ENCODE measurements around the gene RAB33B. TPM values are rescaled to one million over a fixed set of nuclear protein-coding genes. Genes with fewer than 3 reads are reported as not detected.

RAB33B gene
- total and polyA plus RNA-seq, 9 of the 15 experiments (the other 6 are each of a cell fraction or from before 2014, with no cell fraction given): 1.7 to 3.7 (median 3.0) TPM

DNA sequence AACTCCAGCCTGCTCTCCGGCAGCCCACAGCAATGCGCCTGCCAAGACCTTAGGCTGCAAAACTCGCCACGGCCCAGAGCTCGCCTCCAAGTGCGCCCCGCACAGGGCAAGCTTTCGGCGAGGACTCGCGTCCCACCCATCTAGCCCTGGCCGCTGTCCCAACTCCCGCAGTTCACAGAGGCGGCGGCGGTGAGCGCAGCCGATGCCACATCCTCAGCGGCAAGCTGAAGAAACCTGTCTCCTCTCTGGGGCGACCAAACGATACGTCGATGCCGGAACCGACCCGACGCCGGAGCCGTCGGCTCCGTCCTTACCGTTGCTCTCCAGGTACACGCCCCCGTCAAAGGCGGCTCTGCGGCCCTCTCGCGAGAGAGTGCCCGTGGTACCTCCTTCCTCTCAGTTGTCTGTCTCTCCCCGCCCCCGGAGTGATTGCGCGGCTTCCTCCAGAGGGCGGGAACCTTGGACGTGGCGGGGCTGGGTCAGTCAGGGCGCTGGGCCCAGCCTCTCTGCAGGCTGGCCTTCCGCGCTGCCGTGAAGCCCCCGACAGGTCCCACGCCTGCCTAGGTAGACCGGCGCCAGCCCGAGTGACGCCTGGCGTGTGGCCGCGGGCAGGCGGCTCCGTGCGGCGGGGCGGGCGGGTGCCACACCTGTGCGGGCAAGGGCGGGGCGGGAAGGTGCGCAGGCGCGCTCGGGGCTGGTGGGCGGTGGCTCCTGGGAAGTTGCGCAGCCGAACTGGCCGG is 380 bp upstream of the RAB33B start (continued):
- TF ChIP-seq, protein P1, sequence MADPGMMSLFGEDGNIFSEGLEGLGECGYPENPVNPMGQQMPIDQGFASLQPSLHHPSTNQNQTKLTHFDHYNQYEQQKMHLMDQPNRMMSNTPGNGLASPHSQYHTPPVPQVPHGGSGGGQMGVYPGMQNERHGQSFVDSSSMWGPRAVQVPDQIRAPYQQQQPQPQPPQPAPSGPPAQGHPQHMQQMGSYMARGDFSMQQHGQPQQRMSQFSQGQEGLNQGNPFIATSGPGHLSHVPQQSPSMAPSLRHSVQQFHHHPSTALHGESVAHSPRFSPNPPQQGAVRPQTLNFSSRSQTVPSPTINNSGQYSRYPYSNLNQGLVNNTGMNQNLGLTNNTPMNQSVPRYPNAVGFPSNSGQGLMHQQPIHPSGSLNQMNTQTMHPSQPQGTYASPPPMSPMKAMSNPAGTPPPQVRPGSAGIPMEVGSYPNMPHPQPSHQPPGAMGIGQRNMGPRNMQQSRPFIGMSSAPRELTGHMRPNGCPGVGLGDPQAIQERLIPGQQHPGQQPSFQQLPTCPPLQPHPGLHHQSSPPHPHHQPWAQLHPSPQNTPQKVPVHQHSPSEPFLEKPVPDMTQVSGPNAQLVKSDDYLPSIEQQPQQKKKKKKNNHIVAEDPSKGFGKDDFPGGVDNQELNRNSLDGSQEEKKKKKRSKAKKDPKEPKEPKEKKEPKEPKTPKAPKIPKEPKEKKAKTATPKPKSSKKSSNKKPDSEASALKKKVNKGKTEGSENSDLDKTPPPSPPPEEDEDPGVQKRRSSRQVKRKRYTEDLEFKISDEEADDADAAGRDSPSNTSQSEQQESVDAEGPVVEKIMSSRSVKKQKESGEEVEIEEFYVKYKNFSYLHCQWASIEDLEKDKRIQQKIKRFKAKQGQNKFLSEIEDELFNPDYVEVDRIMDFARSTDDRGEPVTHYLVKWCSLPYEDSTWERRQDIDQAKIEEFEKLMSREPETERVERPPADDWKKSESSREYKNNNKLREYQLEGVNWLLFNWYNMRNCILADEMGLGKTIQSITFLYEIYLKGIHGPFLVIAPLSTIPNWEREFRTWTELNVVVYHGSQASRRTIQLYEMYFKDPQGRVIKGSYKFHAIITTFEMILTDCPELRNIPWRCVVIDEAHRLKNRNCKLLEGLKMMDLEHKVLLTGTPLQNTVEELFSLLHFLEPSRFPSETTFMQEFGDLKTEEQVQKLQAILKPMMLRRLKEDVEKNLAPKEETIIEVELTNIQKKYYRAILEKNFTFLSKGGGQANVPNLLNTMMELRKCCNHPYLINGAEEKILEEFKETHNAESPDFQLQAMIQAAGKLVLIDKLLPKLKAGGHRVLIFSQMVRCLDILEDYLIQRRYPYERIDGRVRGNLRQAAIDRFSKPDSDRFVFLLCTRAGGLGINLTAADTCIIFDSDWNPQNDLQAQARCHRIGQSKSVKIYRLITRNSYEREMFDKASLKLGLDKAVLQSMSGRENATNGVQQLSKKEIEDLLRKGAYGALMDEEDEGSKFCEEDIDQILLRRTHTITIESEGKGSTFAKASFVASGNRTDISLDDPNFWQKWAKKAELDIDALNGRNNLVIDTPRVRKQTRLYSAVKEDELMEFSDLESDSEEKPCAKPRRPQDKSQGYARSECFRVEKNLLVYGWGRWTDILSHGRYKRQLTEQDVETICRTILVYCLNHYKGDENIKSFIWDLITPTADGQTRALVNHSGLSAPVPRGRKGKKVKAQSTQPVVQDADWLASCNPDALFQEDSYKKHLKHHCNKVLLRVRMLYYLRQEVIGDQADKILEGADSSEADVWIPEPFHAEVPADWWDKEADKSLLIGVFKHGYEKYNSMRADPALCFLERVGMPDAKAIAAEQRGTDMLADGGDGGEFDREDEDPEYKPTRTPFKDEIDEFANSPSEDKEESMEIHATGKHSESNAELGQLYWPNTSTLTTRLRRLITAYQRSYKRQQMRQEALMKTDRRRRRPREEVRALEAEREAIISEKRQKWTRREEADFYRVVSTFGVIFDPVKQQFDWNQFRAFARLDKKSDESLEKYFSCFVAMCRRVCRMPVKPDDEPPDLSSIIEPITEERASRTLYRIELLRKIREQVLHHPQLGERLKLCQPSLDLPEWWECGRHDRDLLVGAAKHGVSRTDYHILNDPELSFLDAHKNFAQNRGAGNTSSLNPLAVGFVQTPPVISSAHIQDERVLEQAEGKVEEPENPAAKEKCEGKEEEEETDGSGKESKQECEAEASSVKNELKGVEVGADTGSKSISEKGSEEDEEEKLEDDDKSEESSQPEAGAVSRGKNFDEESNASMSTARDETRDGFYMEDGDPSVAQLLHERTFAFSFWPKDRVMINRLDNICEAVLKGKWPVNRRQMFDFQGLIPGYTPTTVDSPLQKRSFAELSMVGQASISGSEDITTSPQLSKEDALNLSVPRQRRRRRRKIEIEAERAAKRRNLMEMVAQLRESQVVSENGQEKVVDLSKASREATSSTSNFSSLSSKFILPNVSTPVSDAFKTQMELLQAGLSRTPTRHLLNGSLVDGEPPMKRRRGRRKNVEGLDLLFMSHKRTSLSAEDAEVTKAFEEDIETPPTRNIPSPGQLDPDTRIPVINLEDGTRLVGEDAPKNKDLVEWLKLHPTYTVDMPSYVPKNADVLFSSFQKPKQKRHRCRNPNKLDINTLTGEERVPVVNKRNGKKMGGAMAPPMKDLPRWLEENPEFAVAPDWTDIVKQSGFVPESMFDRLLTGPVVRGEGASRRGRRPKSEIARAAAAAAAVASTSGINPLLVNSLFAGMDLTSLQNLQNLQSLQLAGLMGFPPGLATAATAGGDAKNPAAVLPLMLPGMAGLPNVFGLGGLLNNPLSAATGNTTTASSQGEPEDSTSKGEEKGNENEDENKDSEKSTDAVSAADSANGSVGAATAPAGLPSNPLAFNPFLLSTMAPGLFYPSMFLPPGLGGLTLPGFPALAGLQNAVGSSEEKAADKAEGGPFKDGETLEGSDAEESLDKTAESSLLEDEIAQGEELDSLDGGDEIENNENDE (IDR thresholded peaks at IDR 0.05; ENCODE audit: low read depth, low read length): no peak
- TF ChIP-seq, protein P2, sequence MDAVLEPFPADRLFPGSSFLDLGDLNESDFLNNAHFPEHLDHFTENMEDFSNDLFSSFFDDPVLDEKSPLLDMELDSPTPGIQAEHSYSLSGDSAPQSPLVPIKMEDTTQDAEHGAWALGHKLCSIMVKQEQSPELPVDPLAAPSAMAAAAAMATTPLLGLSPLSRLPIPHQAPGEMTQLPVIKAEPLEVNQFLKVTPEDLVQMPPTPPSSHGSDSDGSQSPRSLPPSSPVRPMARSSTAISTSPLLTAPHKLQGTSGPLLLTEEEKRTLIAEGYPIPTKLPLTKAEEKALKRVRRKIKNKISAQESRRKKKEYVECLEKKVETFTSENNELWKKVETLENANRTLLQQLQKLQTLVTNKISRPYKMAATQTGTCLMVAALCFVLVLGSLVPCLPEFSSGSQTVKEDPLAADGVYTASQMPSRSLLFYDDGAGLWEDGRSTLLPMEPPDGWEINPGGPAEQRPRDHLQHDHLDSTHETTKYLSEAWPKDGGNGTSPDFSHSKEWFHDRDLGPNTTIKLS (IDR thresholded peaks at IDR 0.05; ENCODE audit: borderline replicate concordance, low read depth): peak; percentile 96
- TF ChIP-seq NEUROD1 (IDR thresholded peaks at IDR 0.05; ENCODE audit: borderline replicate concordance, low read depth, low read length, partially characterized antibody) (peak; percentile 55), PCBP2 (IDR thresholded peaks at IDR 0.05; ENCODE audit: low read depth, low read length, poor library complexity, severe bottlenecking) (no peak), TAL1 (IDR thresholded peaks at IDR 0.05) (no peak), MTA2 (IDR thresholded peaks at IDR 0.05; ENCODE audit: low read depth) (no peak)
- TF ChIP-seq, protein P3, sequence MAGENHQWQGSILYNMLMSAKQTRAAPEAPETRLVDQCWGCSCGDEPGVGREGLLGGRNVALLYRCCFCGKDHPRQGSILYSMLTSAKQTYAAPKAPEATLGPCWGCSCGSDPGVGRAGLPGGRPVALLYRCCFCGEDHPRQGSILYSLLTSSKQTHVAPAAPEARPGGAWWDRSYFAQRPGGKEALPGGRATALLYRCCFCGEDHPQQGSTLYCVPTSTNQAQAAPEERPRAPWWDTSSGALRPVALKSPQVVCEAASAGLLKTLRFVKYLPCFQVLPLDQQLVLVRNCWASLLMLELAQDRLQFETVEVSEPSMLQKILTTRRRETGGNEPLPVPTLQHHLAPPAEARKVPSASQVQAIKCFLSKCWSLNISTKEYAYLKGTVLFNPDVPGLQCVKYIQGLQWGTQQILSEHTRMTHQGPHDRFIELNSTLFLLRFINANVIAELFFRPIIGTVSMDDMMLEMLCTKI (IDR thresholded peaks at IDR 0.05; ENCODE audit: partially characterized antibody): no peak
- TF ChIP-seq, protein P4, sequence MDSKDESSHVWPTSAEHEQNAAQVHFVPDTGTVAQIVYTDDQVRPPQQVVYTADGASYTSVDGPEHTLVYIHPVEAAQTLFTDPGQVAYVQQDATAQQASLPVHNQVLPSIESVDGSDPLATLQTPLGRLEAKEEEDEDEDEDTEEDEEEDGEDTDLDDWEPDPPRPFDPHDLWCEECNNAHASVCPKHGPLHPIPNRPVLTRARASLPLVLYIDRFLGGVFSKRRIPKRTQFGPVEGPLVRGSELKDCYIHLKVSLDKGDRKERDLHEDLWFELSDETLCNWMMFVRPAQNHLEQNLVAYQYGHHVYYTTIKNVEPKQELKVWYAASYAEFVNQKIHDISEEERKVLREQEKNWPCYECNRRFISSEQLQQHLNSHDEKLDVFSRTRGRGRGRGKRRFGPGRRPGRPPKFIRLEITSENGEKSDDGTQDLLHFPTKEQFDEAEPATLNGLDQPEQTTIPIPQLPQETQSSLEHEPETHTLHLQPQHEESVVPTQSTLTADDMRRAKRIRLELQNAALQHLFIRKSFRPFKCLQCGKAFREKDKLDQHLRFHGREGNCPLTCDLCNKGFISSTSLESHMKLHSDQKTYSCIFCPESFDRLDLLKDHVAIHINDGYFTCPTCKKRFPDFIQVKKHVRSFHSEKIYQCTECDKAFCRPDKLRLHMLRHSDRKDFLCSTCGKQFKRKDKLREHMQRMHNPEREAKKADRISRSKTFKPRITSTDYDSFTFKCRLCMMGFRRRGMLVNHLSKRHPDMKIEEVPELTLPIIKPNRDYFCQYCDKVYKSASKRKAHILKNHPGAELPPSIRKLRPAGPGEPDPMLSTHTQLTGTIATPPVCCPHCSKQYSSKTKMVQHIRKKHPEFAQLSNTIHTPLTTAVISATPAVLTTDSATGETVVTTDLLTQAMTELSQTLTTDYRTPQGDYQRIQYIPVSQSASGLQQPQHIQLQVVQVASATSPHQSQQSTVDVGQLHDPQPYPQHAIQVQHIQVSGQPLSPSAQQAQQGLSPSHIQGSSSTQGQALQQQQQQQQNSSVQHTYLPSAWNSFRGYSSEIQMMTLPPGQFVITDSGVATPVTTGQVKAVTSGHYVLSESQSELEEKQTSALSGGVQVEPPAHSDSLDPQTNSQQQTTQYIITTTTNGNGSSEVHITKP (IDR thresholded peaks at IDR 0.05; ENCODE audit: partially characterized antibody): no peak

Measured in K562 (cell line).